Ureter (tissue), 1 donor: Measurements from ENCODE around the gene AQP9. TPM values are rescaled to one million over a fixed set of nuclear protein-coding genes. Genes with fewer than 3 reads are reported as not detected.
"Not testable (repeated sequence)": the region's sequence is repeated elsewhere in the genome, so short reads cannot be mapped to it uniquely, and the experiment has no call there.

Source experiments
- DNase-seq: peaks from one replicate; pipeline ENCODE4 v3.0.0-alpha.2; 2020; ENCODE audit warnings: low spot score
- total RNA-seq: library from RNA; stranded (reverse); gene quantifications from one replicate; pipeline ENCODE4 v1.2.4, GENCODE V29; 2023
- donor health status: DM: yes; HTN: yes; CAD: no.

AQP9 gene, protein sequence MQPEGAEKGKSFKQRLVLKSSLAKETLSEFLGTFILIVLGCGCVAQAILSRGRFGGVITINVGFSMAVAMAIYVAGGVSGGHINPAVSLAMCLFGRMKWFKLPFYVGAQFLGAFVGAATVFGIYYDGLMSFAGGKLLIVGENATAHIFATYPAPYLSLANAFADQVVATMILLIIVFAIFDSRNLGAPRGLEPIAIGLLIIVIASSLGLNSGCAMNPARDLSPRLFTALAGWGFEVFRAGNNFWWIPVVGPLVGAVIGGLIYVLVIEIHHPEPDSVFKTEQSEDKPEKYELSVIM
- 0.49 TPM for total RNA-seq

DNA sequence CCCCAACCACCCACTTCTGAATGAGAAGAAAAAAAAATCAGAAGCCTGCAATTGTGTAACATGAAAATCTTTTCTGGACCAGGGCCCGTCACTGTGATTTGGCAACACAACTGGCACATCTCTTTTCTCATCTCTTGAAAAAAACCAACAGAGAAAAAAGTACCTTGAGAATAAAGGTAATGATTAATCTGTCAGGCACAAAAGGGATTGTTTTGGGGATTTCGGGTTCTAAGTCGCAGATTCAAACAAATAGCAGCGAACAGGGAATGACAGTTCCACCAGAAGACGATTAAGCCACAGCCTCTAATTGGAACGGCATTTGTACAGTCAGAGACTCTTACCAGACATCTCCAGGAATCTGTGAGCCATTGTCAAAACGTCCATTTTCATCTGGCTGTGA, at the start of gene AQP9:
TSS of gene AQP9 (plus strand) at position 276 of the 400 bp plus-strand sequence. CDS start 185 bp downstream, outside the sequence.
- DNase-seq, result no peak

DNA sequence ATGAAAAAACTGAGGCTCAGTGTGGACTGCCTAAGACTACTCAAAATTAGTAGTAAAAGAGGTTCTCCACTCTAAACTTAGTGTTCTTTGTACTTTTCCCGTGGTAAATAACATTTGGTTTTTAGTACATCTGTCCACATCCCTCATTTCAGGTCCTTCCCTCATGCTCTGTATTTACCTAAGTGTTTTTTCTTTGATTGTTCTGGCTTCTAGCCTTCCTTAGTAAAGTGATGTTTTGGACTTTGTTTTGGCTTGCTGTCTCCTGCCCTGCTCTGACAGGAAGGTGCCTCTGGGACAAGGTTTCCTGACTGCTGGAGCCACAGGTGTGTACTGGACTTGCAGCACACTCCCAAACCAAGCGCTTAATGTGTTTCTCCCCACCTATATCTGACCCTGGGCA, 42.8 kb upstream of the AQP9 start:
- DNase-seq, result no peak

DNA sequence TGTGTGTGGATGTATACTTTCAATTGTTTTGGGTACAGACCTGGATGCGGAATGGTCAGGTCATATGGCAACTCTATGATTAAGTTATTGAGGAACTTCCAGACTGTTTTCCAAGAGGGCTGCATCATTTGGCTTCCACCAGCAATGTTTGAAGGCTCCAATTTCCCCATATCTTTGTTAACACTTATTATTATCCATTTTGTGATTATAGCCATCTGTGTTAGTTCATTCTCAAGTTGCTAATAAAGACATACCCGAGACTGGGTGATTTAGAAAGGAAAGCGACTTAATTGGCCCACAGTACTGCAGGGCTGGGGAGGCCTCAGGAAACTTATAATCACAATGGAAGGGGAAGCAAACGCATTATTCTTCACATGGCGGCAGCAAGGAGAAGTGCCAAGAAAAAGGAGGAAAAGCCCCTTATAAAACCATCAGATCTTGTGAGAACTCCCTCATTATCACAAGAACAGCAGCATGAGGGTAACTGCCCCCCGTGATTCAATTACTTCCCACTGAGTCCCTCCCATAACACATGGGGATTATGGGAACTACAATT, 41.6 kb upstream of the AQP9 start:
- DNase-seq, result no peak

DNA sequence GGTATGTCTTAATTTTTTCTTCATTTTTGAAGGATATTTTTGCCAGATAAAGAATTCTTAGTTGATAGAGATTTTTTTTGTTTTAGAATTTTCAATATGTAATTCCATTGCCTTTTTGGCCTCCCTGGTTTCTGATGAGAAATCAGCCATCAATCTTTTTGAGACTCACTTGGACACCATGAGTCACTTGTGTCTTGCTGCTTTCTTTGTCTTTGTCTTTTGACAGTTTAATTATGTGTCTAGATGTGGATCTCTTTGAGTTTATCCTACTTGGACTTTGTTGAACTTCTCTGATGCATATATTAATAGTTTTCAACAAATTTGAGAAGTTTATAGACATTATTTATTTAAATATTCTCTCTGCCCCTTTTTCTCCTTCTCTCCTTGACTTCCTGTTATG, 34.7 kb upstream of the AQP9 start:
- no peak for DNase-seq

DNA sequence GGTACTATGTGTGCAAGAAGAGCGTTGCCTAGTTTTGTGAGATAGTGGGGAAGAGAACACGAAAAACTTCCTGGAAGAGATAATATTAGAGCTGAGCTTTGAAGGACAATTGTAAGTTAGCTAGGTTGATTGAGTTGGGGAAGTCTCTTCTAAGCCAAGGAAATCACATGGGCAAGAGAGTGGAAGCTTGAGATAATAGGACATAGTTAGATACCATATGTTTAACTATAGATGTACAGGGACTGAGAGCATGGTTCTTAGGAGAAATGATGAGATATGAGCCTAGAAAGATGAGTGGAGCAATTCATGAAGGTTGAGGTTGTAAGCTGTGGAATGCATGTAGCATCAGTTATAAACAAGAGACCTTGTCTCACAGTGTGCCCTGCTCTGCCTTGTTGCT, 30.1 kb upstream of the AQP9 start:
- DNase-seq, result no peak

DNA sequence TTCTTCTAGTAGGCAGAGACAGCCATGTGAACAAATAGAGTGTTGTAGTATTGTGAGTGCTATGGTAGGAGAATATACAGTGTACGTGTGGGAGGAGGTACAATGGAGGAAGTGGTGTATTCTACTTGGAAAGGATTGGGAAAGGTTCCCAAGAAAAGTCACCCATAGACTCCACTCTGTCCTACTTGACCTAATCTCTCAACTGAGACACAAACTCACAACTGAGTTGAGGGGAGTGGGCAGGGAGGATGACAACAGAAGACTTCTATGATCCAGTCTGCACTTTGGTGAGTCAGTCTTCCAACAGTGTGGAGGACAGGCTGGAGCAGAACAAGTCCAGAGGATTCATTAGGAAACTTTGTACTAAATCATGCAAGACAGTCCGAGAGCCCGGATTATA, 28.8 kb upstream of the AQP9 start:
- no peak for DNase-seq

DNA sequence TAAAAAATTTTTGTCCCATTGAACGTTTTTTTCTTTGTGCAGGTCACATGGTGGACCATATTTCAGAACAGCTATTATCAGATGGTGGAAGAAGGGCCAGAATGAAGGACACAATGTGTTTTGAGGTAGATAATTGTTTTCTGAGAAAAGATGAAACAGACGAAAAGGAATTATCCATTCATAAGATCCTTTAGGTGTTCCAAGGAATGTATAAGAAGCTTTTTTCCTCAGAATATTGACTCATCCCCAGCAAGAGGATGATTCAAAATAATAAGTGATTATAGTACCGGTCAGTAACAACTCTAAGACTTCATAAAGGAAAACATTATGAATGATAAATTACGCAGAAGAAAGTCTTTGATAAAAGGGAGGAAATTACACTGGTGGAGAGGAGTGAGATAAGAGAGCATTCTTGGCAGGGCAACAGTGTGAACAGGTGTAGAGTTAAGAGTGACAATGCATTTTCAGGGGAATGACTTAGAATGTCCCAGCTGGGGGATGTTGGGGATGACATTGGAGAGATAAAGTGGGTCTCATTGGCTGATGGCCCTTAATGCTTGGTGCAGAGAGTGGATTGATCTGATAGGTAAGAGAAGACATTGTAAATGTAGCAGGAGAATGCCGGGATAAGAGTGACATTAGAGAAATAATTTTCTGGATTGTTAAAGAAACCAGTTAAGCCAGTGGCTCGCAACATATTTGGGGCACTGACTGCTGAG, 27.0 kb upstream of the AQP9 start:
- DNase-seq, result no peak

DNA sequence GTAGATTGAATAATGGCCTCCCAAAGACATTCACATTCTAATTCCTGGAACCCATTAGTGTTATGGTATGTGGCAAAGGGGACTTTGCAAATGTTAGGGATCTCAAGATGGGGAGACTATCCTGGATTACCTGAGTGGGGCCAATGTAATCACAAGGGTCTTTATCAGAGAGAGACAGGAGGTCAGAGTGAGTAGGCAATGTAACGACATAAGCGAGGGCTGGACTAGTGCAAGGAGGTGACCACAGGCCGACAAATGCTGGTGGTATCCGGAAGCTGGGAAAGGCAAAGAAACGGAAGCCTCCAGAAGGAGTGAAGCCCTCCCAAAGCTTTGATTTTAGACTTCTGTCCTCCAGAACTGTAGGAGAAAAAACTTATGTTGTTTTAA, 26.5 kb upstream of the AQP9 start:
- no peak for DNase-seq

DNA sequence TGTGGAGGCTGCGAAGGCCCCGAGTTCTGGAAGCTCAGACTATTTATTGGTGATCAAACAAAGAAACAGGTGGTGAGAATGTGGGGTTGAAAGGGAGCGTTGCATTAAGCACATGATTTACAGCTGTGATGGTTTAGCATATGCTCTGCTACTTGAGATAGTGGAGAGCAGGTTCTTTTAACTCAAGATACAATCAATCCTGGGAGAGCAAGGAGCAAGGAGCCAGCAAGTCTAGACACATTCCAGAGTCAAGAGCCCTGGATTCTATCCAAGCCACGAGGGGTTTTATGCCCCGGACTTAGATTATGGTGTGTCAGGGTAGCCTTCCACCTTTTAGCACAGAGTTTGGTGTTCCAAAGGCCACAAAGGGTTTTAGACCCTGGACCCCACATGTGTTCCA, 24.8 kb upstream of the AQP9 start:
- DNase-seq, result not testable (repeated sequence)

DNA sequence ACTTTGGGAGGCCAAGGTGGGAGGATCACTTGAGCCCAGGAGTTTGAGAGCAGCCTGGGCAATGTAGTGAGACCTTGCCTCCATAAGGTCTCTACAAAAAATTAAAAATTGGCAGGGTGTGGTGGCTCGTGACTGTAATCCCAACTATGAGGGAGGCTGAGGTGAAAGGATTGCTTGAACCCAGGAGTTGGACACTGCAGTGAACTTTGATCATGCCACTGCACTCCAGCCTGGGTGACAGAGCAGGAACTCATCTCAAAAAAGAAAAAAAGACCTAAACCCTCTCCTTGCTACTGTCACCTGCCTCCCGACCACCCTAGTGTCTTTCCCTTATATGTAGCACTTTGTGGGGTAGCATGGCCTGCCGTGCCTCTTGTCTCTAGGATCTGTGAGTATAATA, 23.8 kb upstream of the AQP9 start:
- no peak for DNase-seq

DNA sequence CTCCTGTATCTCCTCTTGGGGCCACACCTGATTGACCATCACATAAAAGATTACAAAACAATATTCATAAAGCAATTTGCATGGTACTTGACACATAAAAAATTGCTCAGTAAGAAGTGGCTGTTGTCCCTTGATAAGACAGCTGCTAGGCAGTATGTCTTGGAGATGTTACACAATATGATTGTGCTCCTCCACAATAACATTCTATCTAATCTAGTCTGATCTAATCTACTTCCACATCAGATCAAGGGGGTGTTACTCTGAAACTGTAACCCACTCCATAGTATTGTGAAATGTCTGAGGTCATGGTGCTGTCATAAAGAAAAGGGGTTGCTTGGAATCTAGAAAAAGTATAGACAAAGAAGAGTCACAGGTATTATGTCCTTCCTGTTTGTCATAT, 23.4 kb upstream of the AQP9 start:
- no peak for DNase-seq

DNA sequence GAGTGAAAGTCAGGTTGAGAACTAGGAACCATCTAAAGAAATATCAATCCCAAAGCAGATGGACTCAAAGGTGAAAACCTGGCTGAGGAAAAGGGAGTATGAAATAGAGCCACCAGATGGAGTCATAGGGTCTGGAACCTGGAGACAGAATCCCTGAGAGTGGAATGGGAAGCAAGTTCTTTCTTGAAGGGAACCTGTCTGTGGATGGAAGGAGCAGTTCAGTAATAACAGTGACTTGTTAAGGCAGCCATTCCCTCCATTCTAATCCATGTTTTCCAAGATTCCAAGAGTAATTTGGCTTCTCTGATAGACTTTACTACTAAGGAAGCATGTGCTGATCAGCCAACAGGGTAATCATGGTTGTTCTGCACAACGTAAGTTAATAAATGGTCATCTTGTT, 22.5 kb upstream of the AQP9 start:
- DNase-seq, result no peak

DNA sequence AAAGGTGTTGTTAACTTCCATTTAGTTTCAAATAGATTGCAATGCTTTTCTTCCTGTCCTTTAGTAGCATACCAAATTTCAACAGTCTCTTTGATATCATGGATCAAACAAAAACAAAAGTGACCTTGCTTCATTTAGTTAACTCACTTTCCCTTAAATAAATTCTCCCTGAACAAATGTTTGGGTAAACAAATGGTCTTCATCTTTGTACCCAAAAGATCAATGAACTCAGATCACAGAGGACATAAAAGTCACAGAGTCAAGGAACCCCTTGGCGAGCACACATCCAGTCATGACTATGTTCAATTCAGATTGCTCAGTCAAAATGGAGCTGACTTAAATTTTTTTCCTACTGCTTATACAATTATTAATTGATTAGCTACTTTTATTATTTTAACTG, 20.6 kb upstream of the AQP9 start:
- DNase-seq, result no peak

DNA sequence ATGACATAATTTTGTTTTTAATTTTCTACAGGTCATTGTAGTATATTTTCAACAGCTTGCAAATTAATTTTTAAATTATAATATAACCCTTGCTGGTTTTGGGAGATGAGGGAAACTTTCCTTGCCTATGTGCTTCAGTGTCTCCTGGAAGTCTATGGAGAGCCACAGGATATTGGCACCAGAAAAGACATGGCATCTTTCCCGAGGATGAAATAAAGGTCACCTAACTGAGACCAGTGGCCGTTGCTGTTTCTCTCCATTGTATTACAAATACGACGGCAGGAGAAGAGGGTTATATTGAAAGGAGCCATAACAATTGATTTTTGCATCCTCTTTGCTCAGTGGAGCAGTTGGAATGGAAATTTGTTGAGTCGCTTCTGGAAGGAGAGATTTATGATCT, 19.9 kb upstream of the AQP9 start:
- no peak for DNase-seq

DNA sequence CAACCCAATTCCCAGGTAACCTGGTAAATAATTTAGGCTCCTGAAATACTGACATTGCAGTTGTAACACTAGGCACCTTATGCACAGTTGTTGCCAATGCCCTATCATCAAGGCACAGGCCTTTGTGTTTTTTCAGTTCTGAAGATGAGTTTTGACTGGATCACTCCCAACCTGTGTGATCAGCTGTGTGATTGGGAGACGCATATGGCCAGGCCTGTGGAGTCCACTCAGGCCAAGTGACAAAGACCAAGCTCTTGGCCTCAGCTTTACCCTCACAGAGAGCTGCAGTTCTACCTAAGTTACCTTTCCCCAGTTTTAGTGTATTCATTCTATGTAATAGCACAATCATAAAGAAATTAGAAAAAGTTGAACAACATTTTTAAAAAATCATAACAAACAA, 19.2 kb upstream of the AQP9 start:
- DNase-seq, result no peak

DNA sequence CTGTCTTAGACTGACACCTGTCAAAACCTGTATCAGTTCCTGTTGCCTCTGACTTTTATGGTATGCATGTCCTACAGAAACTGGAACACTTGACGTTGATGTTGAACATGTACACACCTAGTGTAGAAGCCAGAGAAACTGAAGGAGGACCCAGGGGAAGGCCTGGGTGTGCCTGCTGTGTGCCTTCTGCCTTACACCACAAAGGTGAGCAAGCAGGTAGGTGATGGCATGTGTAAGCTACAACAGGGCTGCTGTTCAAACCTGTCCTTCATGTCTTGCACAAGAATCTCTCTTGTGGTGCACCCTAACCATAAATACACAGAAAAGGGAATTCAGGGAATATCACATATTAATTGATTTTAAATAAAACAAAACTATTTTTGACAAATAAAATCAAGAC, 13.6 kb upstream of the AQP9 start:
- no peak for DNase-seq

DNA sequence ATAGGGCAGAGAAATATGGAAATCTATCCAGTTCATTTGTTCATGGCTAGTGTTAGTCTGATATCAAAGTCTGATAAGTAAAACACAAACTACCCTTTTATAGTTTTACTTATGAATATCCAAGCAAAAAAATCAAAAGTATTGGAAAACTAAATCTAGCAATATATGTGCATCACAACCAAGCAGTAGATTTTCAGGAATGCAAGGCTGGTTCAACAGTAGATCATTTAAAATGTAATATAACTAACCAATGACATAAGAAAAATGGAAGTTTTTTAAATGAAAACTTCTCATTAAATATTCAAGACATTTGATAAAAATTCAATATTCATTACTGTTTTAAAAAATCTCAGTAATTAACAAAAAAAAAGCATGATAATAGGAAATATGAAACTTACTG, 12.8 kb upstream of the AQP9 start:
- no peak for DNase-seq

DNA sequence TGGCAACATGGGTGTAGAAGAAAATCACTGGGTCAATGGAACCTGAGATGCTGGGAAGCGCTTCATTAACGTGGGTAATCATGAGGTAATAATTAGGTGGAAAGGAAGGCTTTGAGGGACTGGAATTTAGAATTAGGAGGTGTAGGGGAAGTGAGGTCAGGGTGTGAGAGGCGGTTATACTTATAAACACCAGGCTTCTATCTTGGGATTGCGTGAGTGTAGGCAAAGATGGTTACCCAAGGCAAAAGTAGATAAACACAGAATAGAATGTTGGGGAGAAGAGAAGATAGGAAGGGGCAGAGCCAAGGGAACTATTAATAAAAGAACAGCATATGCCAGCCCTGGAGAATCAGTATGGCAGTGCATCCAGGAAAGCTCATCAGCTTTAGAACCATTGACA, 3.3 kb upstream of the AQP9 start:
- no peak for DNase-seq

DNA sequence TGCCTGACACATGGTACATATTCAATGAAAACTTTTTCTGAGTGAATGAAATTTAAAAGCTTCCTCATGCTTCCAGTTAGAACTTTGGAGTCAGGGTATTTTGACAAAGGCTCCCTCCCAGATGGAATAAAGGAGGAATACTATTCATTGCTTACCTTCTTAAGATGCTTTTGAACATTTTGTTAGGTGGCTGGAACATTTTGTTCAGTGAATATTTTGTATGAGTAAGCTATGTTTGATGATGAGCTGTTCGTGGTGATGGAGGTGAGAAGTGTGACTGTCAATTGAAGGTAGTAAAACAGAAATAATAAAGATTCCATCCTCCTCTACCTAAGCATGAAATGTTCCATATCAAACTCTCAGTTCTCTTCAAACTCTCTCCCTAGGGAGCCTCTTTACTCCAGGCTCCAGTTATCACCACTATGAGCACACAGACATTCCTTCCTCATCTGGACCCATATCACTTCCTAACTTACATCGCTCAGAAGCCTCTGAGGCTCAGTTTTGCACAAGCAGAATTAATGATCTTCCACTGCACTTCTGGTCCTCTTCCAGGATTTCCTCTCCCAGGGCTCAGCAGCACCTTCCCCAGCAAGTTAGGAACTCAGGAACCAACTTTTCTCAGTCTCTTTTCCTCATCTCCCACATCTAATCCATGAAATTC, 2.5 kb upstream of the AQP9 start:
- no peak for DNase-seq

DNA sequence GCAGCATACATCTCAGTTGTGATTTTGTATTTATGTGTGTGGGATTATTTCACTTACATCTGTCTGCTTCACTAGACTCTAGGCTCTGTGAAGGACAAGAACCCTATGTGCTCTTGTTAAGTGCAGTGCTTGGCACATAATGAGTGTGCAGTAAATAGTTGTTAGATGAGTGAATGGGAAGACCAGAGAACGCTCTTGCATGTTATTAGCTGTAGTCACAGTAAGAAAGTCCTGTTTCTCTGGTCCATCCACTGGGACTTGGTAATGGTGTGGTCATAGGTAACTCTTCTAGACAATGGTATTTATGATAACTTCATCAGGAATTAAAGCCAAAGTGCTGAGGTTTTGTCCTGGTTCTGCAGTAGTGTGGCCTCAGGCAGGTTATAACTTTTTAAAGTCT, 1.4 kb upstream of the AQP9 start:
- no peak for DNase-seq

DNA sequence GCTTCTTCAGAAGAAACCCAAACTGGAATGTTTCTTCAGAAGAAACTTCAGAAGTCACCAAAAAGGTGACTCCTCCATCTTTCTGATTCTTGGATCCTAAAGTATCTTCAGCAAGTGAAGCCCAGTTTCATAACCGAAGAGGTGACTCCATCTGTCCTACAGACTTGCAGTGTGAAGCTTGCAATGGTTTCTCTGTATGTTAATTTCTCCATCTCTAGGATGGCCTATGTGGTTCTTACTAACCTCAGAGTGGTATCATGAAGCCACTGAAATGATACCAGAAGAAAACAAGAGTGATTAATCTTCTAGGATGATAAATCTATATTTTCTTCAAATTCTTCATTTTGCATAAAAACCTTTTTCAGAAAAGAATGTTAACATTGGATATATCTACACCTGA, 495 bp upstream of the AQP9 start:
- DNase-seq, result no peak

DNA sequence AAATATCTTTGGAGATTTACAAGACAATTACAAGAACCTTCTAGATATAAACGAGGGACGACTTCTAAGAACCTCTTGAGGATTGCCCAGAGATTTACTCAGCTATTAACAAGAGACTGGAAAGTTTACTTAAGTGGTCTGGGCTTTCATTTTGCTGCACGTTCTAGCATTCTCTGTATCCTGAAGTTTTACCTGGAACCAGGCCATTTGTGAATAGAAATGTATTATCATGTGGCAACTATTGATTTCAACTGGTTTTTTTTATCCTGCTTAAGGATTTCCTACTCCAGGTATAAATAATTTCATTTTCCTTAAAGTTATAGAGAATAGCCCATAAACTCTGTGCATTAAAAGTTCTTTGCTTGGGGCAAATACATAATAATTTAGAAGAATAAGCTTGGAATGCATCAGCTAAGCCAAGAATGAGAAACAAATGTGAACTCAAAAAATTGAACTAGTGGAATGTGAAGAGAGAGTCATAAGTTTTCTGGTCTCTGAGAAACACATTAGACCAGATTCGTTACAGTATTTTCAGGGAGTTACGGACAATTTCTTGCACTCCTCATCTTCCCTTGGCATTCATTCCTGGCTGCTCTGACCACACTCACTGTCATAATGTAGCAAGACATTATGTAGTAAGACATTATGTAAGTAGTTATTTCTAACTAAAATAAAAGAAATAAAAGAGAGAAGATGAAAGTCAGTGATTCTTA, 1.3 kb downstream of the AQP9 start:
- DNase-seq, result no peak
